Type B pancreatic cell (in vitro differentiated cells): Measurements from ENCODE around the gene ODF4. TPM values are rescaled to one million over a fixed set of nuclear protein-coding genes. Genes with fewer than 3 reads are reported as not detected.

Experiments
- DNase-seq: peaks from one replicate; pipeline ENCODE4 v3.0.0; 2021; ENCODE audit warnings: mixed read lengths; ENCODE audit not compliant: unreplicated experiment; ENCODE audit errors: extremely low spot score
- H3K27ac Mint-ChIP-seq: 2 replicates; pipeline ENCODE4 v1.8.0; 2021; ENCODE audit warnings: mild to moderate bottlenecking, mixed read lengths
- H3K27me3 Mint-ChIP-seq: 2 replicates; pipeline ENCODE4 v1.8.0; 2021; ENCODE audit warnings: mixed read lengths
- H3K36me3 Mint-ChIP-seq: 2 replicates; pipeline ENCODE4 v1.8.0; 2021; ENCODE audit warnings: mixed read lengths
- H3K4me1 Mint-ChIP-seq: one replicate; pipeline ENCODE4 v1.8.0; 2021; ENCODE audit warnings: mixed read lengths; ENCODE audit not compliant: unreplicated experiment
- H3K4me3 Mint-ChIP-seq: 2 replicates; pipeline ENCODE4 v1.8.0; 2021; ENCODE audit warnings: mild to moderate bottlenecking, mixed read lengths
- H3K9me3 Mint-ChIP-seq: 2 replicates; pipeline ENCODE4 v1.8.0; 2021; ENCODE audit warnings: mixed read lengths
- CTCF ChIP-seq: fragments of 200-600 bp; sonication (generic); conservative IDR thresholded peaks from 2 replicates; pipeline ENCODE4 v1.5.0; 2021; ENCODE audit warnings: antibody characterized with exemption, mild to moderate bottlenecking
- total RNA-seq: library from RNA; stranded (reverse); gene quantifications from 2 replicates; pipeline ENCODE4 v1.2.1, GENCODE V29; 2021; ENCODE audit warnings: low replicate concordance

Gene ODF4
- total RNA-seq, 1 donor from 2014 or later: not detected

DNA sequence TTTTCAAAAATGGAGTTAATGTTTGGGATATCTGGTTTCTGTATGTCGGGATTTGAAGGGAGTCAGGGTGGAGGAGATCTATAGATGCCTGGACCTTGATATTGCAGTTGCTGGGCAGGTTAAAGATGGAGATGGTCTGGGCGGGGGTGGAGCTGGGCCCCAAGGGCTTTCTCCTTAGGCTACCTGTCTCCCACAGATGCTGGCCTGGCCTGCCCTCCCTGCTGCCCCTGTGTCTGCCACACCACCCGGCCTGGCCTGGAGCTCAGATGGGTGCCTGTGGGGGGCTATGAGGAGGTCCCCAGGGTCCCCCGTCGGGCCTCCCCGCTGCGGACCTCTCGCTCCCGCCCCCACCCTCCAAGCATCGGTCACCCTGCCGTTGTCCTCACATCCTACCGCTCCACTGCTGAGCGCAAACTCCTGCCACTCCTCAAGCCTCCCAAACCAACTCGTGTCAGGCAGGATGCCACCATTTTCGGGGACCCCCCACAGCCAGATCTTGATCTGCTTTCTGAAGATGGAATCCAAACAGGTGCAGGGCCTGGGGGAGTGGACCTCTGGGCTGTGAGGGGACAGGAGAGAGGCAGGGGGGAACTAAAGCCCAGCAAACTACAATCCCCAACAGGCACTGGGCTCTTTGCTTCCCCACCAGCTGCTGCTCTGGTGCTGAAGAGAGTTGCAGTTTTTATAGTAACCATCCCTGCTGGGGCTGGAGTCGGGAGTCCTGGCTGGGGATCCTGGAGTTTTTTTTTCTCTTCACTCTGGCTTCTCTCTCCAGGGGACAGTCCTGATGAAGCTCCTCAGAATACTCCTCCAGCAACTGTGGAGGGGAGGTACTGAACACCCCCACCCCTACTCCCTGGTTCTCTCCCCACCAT, 26.7 kb upstream of the ODF4 start:
- H3K9me3 Mint-ChIP-seq: no peaks in the 10 kb centered on the region
- H3K36me3 Mint-ChIP-seq: no peaks in the 10 kb centered on the region
- H3K4me3 Mint-ChIP-seq: no peak overlapping the region
- no peak for DNase-seq
- H3K4me1 Mint-ChIP-seq: peaks cover 4% of the 10 kb centered on the region
- H3K27me3 Mint-ChIP-seq: peaks cover 68% of the 10 kb centered on the region
- no peak overlapping the region for H3K27ac Mint-ChIP-seq
- TF ChIP-seq CTCF: no peak

GRCh38 chr17:8314797-8315763, 24.6 kb upstream of the ODF4 start:
- DNase-seq: no peak
- H3K36me3 Mint-ChIP-seq: no peaks in the 10 kb centered on the region
- TF ChIP-seq CTCF: no peak
- peaks cover 4% of the 10 kb centered on the region for H3K4me1 Mint-ChIP-seq
- no peaks in the 10 kb centered on the region for H3K9me3 Mint-ChIP-seq
- H3K27ac Mint-ChIP-seq: no peak overlapping the region
- peak overlapping the region; percentile 82 for H3K4me3 Mint-ChIP-seq
- peaks cover 74% of the 10 kb centered on the region for H3K27me3 Mint-ChIP-seq

DNA sequence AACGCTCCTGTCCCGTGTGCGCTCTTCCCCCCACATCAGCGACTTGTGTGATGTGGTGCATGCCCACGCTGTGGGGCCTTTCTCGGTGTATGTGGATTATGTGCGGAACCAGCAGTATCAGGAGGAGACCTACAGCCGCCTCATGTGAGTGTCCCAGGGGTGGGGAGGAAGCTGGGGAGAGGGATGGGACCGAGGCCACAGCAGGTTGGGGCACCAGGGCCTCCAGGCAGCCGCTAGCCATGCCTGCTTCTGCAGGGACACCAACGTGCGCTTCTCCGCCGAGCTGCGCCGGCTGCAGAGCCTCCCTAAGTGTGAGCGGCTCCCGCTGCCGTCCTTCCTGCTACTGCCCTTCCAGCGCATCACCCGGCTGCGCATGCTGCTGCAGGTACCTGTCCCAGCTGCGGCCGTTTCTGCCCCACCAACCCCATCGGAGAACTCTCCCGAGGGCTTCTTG, 23.8 kb upstream of the ODF4 start:
- Mint-ChIP-seq H3K4me3 (peak overlapping the region; percentile 82), H3K4me1 (peaks cover 4% of the 10 kb centered on the region), H3K9me3 (no peaks in the 10 kb centered on the region), H3K36me3 (no peaks in the 10 kb centered on the region), H3K27ac (no peak overlapping the region), H3K27me3 (peaks cover 69% of the 10 kb centered on the region)
- TF ChIP-seq CTCF: no peak
- DNase-seq: no peak

- H3K27ac Mint-ChIP-seq: no peak overlapping the region
- no peaks in the 10 kb centered on the region for H3K9me3 Mint-ChIP-seq
- H3K36me3 Mint-ChIP-seq: no peaks in the 10 kb centered on the region
- no peak for TF ChIP-seq CTCF
- H3K4me3 Mint-ChIP-seq: no peak overlapping the region
- no peak for DNase-seq
- H3K27me3 Mint-ChIP-seq: peaks cover 63% of the 10 kb centered on the region
- peaks cover 4% of the 10 kb centered on the region for H3K4me1 Mint-ChIP-seq
Measured at GRCh38 chr17:8318010-8318935, 21.4 kb upstream of the ODF4 start.

DNA sequence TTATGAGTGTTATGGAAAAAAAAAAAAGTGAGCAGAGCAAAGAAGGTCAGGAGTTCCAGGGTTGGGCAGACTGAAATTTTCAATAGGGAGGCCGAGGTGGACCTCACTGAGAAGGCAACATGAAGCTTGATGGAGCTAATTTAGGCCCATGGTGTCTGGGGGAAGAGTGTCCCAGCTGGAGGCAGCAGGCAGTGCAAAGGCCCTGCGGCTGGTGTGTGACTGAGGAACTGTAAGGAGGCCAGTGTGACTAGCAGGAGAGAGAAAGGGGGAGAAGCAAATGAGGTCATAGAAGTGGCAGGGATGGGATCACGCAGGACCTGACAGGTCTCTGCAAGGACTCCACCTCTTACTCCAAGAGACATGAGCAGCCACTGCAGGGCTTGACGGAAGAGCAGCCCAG, 19.4 kb upstream of the ODF4 start:
- no peak overlapping the region for H3K4me3 Mint-ChIP-seq
- no peak overlapping the region for H3K27ac Mint-ChIP-seq
- no peak for TF ChIP-seq CTCF
- no peaks in the 10 kb centered on the region for H3K36me3 Mint-ChIP-seq
- no peak for DNase-seq
- no peaks in the 10 kb centered on the region for H3K9me3 Mint-ChIP-seq
- H3K27me3 Mint-ChIP-seq: peaks cover 54% of the 10 kb centered on the region
- no peaks in the 10 kb centered on the region for H3K4me1 Mint-ChIP-seq
